H1 (cell line): ENCODE data around the gene ARHGAP32. TPM values are rescaled to one million over a fixed set of nuclear protein-coding genes. Genes with fewer than 3 reads are reported as not detected.

Experiments used
- CTCF ChIA-PET: fragments of 300-600 bp; sonication (Branson Sonifier 250); formaldehyde crosslinking; loops from one replicate; lab custom pipeline; 2021; ENCODE audit not compliant: partially characterized antibody; lab: Charles Lee
- POLR2A ChIA-PET: fragments of 300-600 bp; sonication (Branson Sonifier 250); formaldehyde crosslinking; loops from one replicate; lab custom pipeline; 2021; ENCODE audit warnings: inconsistent platforms; ENCODE audit not compliant: partially characterized antibody; lab: Charles Lee
- DNase-seq, 2 experiments: peaks; one replicate each; pipeline versions ENCODE4 v3.0.0 to v3.0.0-alpha.2; 2010 to 2022; ENCODE audit warnings: low spot score in 2 of 2, low read depth in 1 of 2, mixed read lengths in 1 of 2
- FAIRE-seq: peaks from 2 replicates; lab custom pipeline; 2011; peaks lifted over from hg19 to GRCh38; lab: Jason Lieb, UNC
- H2AFZ ChIP-seq: 2 replicates; pipeline ENCODE4 v1.8.1; 2012; ENCODE audit warnings: low read length, inconsistent platforms
- H2AK5ac ChIP-seq: 2 replicates; pipeline ENCODE4 v1.6.1; 2013; ENCODE audit warnings: low read depth, low read length
- H2BK120ac ChIP-seq: replicated peaks from 2 replicates; pipeline ENCODE3; 2013; ENCODE audit warnings: low read depth, low read length, inconsistent platforms
- H2BK12ac ChIP-seq: 2 replicates; pipeline ENCODE4 v1.6.1; 2013; ENCODE audit warnings: low read depth, low read length
- H2BK15ac ChIP-seq: 2 replicates; pipeline ENCODE4 v1.6.1; 2013; ENCODE audit warnings: low read length
- H2BK20ac ChIP-seq: 2 replicates; pipeline ENCODE4 v1.6.1; 2013; ENCODE audit warnings: low read length
- H2BK5ac ChIP-seq: 2 replicates; pipeline ENCODE4 v1.6.1; 2013; ENCODE audit warnings: low read depth, low read length
- H3K14ac ChIP-seq: 2 replicates; pipeline ENCODE4 v1.6.1; 2013; ENCODE audit warnings: inconsistent platforms; ENCODE audit not compliant: insufficient read length
- H3K18ac ChIP-seq: 2 replicates; pipeline ENCODE4 v1.6.1; 2013; ENCODE audit warnings: low read length; ENCODE audit errors: extremely low read depth
- H3K23ac ChIP-seq: 2 replicates; pipeline ENCODE4 v1.6.1; 2013; ENCODE audit warnings: inconsistent platforms; ENCODE audit not compliant: insufficient read length
- H3K23me2 ChIP-seq: 2 replicates; pipeline ENCODE4 v1.6.1; 2013; ENCODE audit warnings: low read depth, low read length
- H3K27ac ChIP-seq: 2 replicates; pipeline ENCODE4 v1.6.1; 2011; ENCODE audit warnings: low read depth, low read length, inconsistent platforms
- H3K27me3 ChIP-seq, 4 experiments: replicated peaks in 1 of 4; 1 replicate in 1 of 4; 2 replicates in 3 of 4; pipeline versions ENCODE4 v1.6.1 to v1.8.1; 2011 to 2013; ENCODE audit warnings: low read length in 3 of 4, mild to moderate bottlenecking in 3 of 4, inconsistent platforms in 2 of 4, mixed read lengths in 2 of 4, moderate library complexity in 1 of 4; ENCODE audit not compliant: control insufficient read depth in 3 of 4, insufficient read depth in 3 of 4; ENCODE audit errors: extremely low read depth in 1 of 4
- H3K36me3 ChIP-seq, 4 experiments: 2 replicates each; pipeline versions ENCODE4 v1.6.1 to v1.8.1; 2011 to 2013; ENCODE audit warnings: mild to moderate bottlenecking in 4 of 4, low read length in 3 of 4, moderate library complexity in 2 of 4, control low read depth in 1 of 4, inconsistent platforms in 1 of 4; ENCODE audit not compliant: insufficient read depth in 4 of 4, control insufficient read depth in 2 of 4
- H3K4ac ChIP-seq: replicated peaks from 2 replicates; pipeline ENCODE3; 2013; ENCODE audit warnings: low read length, low read depth, mixed read lengths, inconsistent platforms; ENCODE audit not compliant: insufficient read length
- H3K4me1 ChIP-seq, 4 experiments: replicated peaks in 1 of 4; 1 replicate in 1 of 4; 2 replicates in 3 of 4; pipeline versions ENCODE4 v1.6.1 to v1.8.1; 2011 to 2013; ENCODE audit warnings: low read length in 3 of 4, inconsistent platforms in 2 of 4, mixed read lengths in 1 of 4; ENCODE audit not compliant: insufficient read depth in 4 of 4, control insufficient read depth in 3 of 4
- H3K4me2 ChIP-seq, 2 experiments: 2 replicates each; pipeline versions ENCODE4 v1.6.1 to v1.8.1; 2011 to 2013; ENCODE audit warnings: low read depth in 2 of 2, low read length in 2 of 2, control low read depth in 1 of 2, inconsistent platforms in 1 of 2, mild to moderate bottlenecking in 1 of 2; ENCODE audit not compliant: insufficient read depth in 1 of 2
- H3K4me3 ChIP-seq, 4 experiments: fragments of 200-600, 300-600 bp in 1 of 4; sonication (generic), shearing (Covaris generic), sonication (Bioruptor Twin) in 1 of 4; 2 replicates each; pipeline versions ENCODE4 v1.5.1 to v1.8.1; 2011 to 2016; ENCODE audit warnings: low read length in 4 of 4, low read depth in 3 of 4, control low read depth in 2 of 4, inconsistent platforms in 2 of 4, mild to moderate bottlenecking in 2 of 4, mixed read lengths in 1 of 4, moderate library complexity in 1 of 4; ENCODE audit not compliant: insufficient read depth in 2 of 4; ENCODE audit errors: extremely low read depth in 1 of 4
- H3K56ac ChIP-seq: replicated peaks from 2 replicates; pipeline ENCODE3; 2013; ENCODE audit warnings: low read depth, mild to moderate bottlenecking, mixed read lengths, low read length, inconsistent platforms; ENCODE audit not compliant: insufficient read length
- H3K79me1 ChIP-seq: 2 replicates; pipeline ENCODE4 v1.6.1; 2013; ENCODE audit warnings: low read depth, low read length, control low read depth
- H3K79me2 ChIP-seq, 2 experiments: 2 replicates each; pipeline versions ENCODE4 v1.6.1 to v1.8.1; 2012 to 2013; ENCODE audit warnings: low read length in 2 of 2, mild to moderate bottlenecking in 2 of 2, inconsistent platforms in 1 of 2; ENCODE audit not compliant: insufficient read depth in 2 of 2, control insufficient read depth in 1 of 2
- H3K9ac ChIP-seq, 4 experiments: replicated peaks in 1 of 4; 1 replicate in 1 of 4; 2 replicates in 3 of 4; pipeline versions ENCODE4 v1.6.1 to v1.8.1; 2011 to 2013; ENCODE audit warnings: low read depth in 3 of 4, low read length in 3 of 4, control low read depth in 2 of 4, mild to moderate bottlenecking in 2 of 4, moderate library complexity in 2 of 4, inconsistent platforms in 1 of 4; ENCODE audit errors: extremely low read depth in 1 of 4
- H3K9me3 ChIP-seq, 2 experiments: 2 replicates each; pipeline versions ENCODE4 v1.6.1 to v1.8.1; 2012 to 2013; ENCODE audit warnings: mild to moderate bottlenecking in 2 of 2, moderate library complexity in 2 of 2, control low read depth in 1 of 2, inconsistent platforms in 1 of 2, low read depth in 1 of 2, low read length in 1 of 2, mixed read lengths in 1 of 2; ENCODE audit not compliant: insufficient read depth in 2 of 2
- H4K20me1 ChIP-seq, 2 experiments: replicated peaks in 1 of 2; 2 replicates each; pipeline versions ENCODE3 to v1.8.1; 2011 to 2013; ENCODE audit warnings: inconsistent platforms in 2 of 2, low read length in 2 of 2, mild to moderate bottlenecking in 1 of 2; ENCODE audit not compliant: insufficient read depth in 2 of 2, control insufficient read depth in 1 of 2
- H4K5ac ChIP-seq: 2 replicates; pipeline ENCODE4 v1.6.1; 2013; ENCODE audit warnings: low read length, low read depth, mixed read lengths, inconsistent platforms; ENCODE audit not compliant: insufficient read length
- H4K8ac ChIP-seq: 2 replicates; pipeline ENCODE4 v1.8.0; 2013; ENCODE audit warnings: mild to moderate bottlenecking, moderate library complexity, low read length, inconsistent platforms; ENCODE audit not compliant: insufficient read depth; ENCODE audit errors: extremely low read depth
- H4K91ac ChIP-seq: replicated peaks from 2 replicates; pipeline ENCODE3; 2013; ENCODE audit warnings: low read length, mixed read lengths, inconsistent platforms; ENCODE audit not compliant: insufficient read length
- CBX5 ChIP-seq: fragments of 300-800, 300-1000 bp; sonication (generic); IDR thresholded peaks from 2 replicates; pipeline ENCODE4 v1.7.1; 2016; ENCODE audit warnings: antibody characterized with exemption, low read length, low read depth
- RFX5 ChIP-seq: IDR thresholded peaks from 2 replicates; pipeline ENCODE4 v1.6.1; 2011; ENCODE audit warnings: low read depth, low read length, improper control_type of control experiment, borderline replicate concordance
- WGBS, 2 experiments: shearing (Covaris generic) in 1 of 2; methylation state at CpG; one replicate each; pipeline versions ENCODE4 v1.1.6 to v1.1.7; 2013 to 2015; ENCODE audit warnings: low lambda C conversion rate in 2 of 2, mixed read lengths in 2 of 2, inconsistent platforms in 1 of 2, low coverage in 1 of 2, missing lambda C conversion rate in 1 of 2; ENCODE audit not compliant: insufficient replicate concordance in 2 of 2, insufficient coverage in 1 of 2, insufficient read length in 1 of 2; ENCODE audit errors: extremely low coverage in 1 of 2, missing lambda C conversion rate in 1 of 2; 5-methylcytosine and 5-hydroxymethylcytosine counted together
- polyA plus RNA-seq, 7 experiments: library from polyadenylated mRNA; depleted of rRNA in 3 of 7; stranded (reverse) in 5 of 7; unstranded in 2 of 7; fragments of >200 nt in 5 of 7; fragments of 200-250 nt in 2 of 7; gene quantifications; 1 replicate in 5 of 7; 2 replicates in 1 of 7; 4 replicates in 1 of 7; pipeline versions ENCODE4 v1.2.1 to v1.2.3, GENCODE V29; 2011 to 2013; ENCODE audit warnings: missing spikeins in 2 of 7, mixed read lengths in 2 of 7
- total RNA-seq: library from RNA; stranded (reverse); fragmentation: NEBNext Ultra II Directional; extraction: Animal tissue kit (Norgen Biotek cat#: 25700); gene quantifications from 2 replicates; pipeline ENCODE4 v1.2.1, GENCODE V29; 2021

ARHGAP32 gene
- total and polyA plus RNA-seq, 2 of the 8 experiments (the other 6 are each of a cell fraction or from before 2014, with no cell fraction given) = 13.7 to 30.0 TPM

DNA sequence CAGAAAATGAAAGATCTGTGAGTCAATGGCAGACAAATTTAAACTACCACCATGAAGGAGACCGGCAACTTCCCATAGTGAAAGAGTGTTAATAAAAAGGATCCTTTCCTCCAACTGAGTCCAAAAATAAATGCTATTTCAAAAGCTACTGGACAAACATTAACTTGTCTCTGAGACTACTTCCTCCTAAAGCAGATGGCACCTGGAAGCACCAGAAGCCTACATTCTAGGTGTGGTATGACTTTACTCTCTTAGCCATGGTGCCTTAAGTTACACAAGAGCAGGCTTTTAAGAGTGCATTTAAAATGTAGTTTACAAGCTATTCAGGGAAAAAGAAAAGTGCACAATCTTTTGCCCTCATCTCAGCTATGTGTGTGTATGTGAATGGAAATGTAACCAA, 2.5 kb downstream of the ARHGAP32 start:
- peaks cover 0 to 7% (median 5%) of the 10 kb centered on the region in 4 experiments; a peak in 6 of 7 replicates for H3K4me1 ChIP-seq
- no peaks in the 10 kb centered on the region for H3K27me3 ChIP-seq
- TF ChIP-seq CBX5 (no peak), RFX5 (no peak)
- ChIA-PET POLR2A (no interaction called here), CTCF (interaction anchor here (0.8 to 1.2 kb wide), 3 partner anchors 56 to 561 kb away, joined by 3 read pairs; no protein-coding TSS in a partner anchor)
- 90% methylated on average over 1 of the region's 1 CpG; no CpG with 5 or more reads in 1 of the 2 experiments for WGBS, 2 experiments
- H2BK12ac ChIP-seq = no peak overlapping the region
- H2BK15ac ChIP-seq = no peak overlapping the region
- no peak overlapping the region for H3K4ac ChIP-seq
- H4K91ac ChIP-seq = no peak overlapping the region
- H3K36me3 ChIP-seq = no peaks in the 10 kb centered on the region
- peaks cover 0 to 62% of the 10 kb centered on the region in 2 experiments; a peak in 2 of 4 replicates for H3K79me2 ChIP-seq
- no peak overlapping the region for H3K14ac ChIP-seq
- no peaks in the 10 kb centered on the region for H3K23me2 ChIP-seq
- no peak overlapping the region for H3K9ac ChIP-seq
- H3K4me3 ChIP-seq = no peak overlapping the region
- no peaks in the 10 kb centered on the region for H4K20me1 ChIP-seq
- H2AK5ac ChIP-seq = no peak overlapping the region
- H3K79me1 ChIP-seq = no peaks in the 10 kb centered on the region; the same call in 1 of the 2 replicates
- no peak overlapping the region for H4K8ac ChIP-seq
- H2BK120ac ChIP-seq = no peak overlapping the region
- H3K9me3 ChIP-seq = 0 out of 4 replicates have a peak, but pooled peaks cover 2 to 6% of the 10 kb centered on the region in 2 experiments
- H4K5ac ChIP-seq = no peak overlapping the region
- no peak overlapping the region for H2BK5ac ChIP-seq
- H2AFZ ChIP-seq = no peak overlapping the region
- H3K4me2 ChIP-seq = no peak overlapping the region
- no peak for FAIRE-seq
- H3K23ac ChIP-seq = no peak overlapping the region
- H3K18ac ChIP-seq = no peak overlapping the region
- no peak overlapping the region for H3K56ac ChIP-seq
- no peak overlapping the region for H2BK20ac ChIP-seq
- DNase-seq = no peak
- no peak overlapping the region for H3K27ac ChIP-seq
